Measurements from ENCODE around the gene GIPR.

GRCh38 chr19:45637890-45638667, 29.9 kb upstream of the GIPR start:
- TF ChIP-seq, protein P1, sequence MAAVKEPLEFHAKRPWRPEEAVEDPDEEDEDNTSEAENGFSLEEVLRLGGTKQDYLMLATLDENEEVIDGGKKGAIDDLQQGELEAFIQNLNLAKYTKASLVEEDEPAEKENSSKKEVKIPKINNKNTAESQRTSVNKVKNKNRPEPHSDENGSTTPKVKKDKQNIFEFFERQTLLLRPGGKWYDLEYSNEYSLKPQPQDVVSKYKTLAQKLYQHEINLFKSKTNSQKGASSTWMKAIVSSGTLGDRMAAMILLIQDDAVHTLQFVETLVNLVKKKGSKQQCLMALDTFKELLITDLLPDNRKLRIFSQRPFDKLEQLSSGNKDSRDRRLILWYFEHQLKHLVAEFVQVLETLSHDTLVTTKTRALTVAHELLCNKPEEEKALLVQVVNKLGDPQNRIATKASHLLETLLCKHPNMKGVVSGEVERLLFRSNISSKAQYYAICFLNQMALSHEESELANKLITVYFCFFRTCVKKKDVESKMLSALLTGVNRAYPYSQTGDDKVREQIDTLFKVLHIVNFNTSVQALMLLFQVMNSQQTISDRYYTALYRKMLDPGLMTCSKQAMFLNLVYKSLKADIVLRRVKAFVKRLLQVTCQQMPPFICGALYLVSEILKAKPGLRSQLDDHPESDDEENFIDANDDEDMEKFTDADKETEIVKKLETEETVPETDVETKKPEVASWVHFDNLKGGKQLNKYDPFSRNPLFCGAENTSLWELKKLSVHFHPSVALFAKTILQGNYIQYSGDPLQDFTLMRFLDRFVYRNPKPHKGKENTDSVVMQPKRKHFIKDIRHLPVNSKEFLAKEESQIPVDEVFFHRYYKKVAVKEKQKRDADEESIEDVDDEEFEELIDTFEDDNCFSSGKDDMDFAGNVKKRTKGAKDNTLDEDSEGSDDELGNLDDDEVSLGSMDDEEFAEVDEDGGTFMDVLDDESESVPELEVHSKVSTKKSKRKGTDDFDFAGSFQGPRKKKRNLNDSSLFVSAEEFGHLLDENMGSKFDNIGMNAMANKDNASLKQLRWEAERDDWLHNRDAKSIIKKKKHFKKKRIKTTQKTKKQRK (IDR thresholded peaks at IDR 0.05; ENCODE audit: low read length) = no peak
- TF ChIP-seq, protein P2, sequence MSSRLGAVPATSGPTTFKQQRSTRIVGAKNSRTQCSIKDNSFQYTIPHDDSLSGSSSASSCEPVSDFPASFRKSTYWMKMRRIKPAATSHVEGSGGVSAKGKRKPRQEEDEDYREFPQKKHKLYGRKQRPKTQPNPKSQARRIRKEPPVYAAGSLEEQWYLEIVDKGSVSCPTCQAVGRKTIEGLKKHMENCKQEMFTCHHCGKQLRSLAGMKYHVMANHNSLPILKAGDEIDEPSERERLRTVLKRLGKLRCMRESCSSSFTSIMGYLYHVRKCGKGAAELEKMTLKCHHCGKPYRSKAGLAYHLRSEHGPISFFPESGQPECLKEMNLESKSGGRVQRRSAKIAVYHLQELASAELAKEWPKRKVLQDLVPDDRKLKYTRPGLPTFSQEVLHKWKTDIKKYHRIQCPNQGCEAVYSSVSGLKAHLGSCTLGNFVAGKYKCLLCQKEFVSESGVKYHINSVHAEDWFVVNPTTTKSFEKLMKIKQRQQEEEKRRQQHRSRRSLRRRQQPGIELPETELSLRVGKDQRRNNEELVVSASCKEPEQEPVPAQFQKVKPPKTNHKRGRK (CRISPR knock-in tag; IDR thresholded peaks at IDR 0.05) = no peak
- TF ChIP-seq YY1 (IDR thresholded peaks at IDR 0.05; ENCODE audit: insufficient read depth, insufficient replicate concordance, low read depth, low read length) = no peak
- TF ChIP-seq RFX1 (IDR thresholded peaks at IDR 0.05) = no peak
